ENCODE data around the gene DGKA. TPM values are rescaled to one million over a fixed set of nuclear protein-coding genes. Genes with fewer than 3 reads are reported as not detected.

The DGKA gene
- total and polyA plus RNA-seq, 2 of the 13 experiments (the other 11 are each of a cell fraction or from before 2014, with no cell fraction given) = 2.4 to 5.4 TPM

GRCh38 chr12:55973599-55974307 is 42.8 kb downstream of the DGKA start, which contains the start of gene RAB5B (continued):
- TF ChIP-seq DMTF1 (CRISPR knock-in tag; IDR thresholded peaks at IDR 0.05) = no peak
- no peak for TF ChIP-seq AKNA (CRISPR knock-in tag; IDR thresholded peaks at IDR 0.05; ENCODE audit: borderline replicate concordance)
- TF ChIP-seq GABPB1 (CRISPR knock-in tag; IDR thresholded peaks at IDR 0.05) = peak; percentile 80
- TF ChIP-seq ZFX (CRISPR knock-in tag; IDR thresholded peaks at IDR 0.05; ENCODE audit: low read depth) = peak; percentile 98
- 0 out of 2 replicates have a peak, but pooled peaks have one; percentile 65 for TF ChIP-seq ZNF335 (CRISPR knock-in tag; IDR thresholded peaks at IDR 0.05)
- TF ChIP-seq ZNF331 (CRISPR knock-in tag; IDR thresholded peaks at IDR 0.05) = peak; percentile 57; the same call in 1 of the 2 replicates
- peak; percentile 89 for TF ChIP-seq ZNF598 (CRISPR knock-in tag; IDR thresholded peaks at IDR 0.05; ENCODE audit: borderline replicate concordance)
- peak; percentile 9; the same call in 1 of the 2 replicates for TF ChIP-seq PPARG (CRISPR knock-in tag; conservative IDR thresholded peaks at IDR 0.05)
- peak; percentile 11; the same call in 1 of the 2 replicates for TF ChIP-seq ZNF788 (CRISPR knock-in tag; IDR thresholded peaks at IDR 0.05; ENCODE audit: borderline replicate concordance)
- TF ChIP-seq ZNF891 (CRISPR knock-in tag; IDR thresholded peaks at IDR 0.05) = peak; percentile 92
- TF ChIP-seq ZNF143 (CRISPR knock-in tag; IDR thresholded peaks at IDR 0.05) = peak; percentile 55; the same call in 1 of the 2 replicates
- TF ChIP-seq MEF2D (CRISPR knock-in tag; IDR thresholded peaks at IDR 0.05) = peak; percentile 53
- 0 out of 2 replicates have a peak, but pooled peaks have one; percentile 39 for TF ChIP-seq ERF (CRISPR knock-in tag; IDR thresholded peaks at IDR 0.05)
- TF ChIP-seq GTF3A (CRISPR knock-in tag; conservative IDR thresholded peaks at IDR 0.05) = no peak; the same call in 1 of the 2 replicates
- peak; percentile 32; the same call in 1 of the 2 replicates for TF ChIP-seq CSRNP1 (CRISPR knock-in tag; IDR thresholded peaks at IDR 0.05)
- TF ChIP-seq ZNF605 (CRISPR knock-in tag; IDR thresholded peaks at IDR 0.05) = peak; percentile 81; the same call in 1 of the 2 replicates
- TF ChIP-seq TOE1 (CRISPR knock-in tag; IDR thresholded peaks at IDR 0.05) = no peak
- 0 out of 4 replicates have a peak, but pooled peaks of 1 of the 2 experiments have one; percentile 29 for TF ChIP-seq NR2F1 (CRISPR knock-in tag; IDR thresholded peaks at IDR 0.05)
- no peak for TF ChIP-seq ZNF432 (CRISPR knock-in tag; IDR thresholded peaks at IDR 0.05; ENCODE audit: borderline replicate concordance)
